GM12801 (cell line): ENCODE measurements around the gene TAS2R16.

Source experiments
- CTCF ChIP-seq: IDR thresholded peaks from one replicate; pipeline ENCODE4 v1.5.1; 2011; ENCODE audit warnings: control low read depth; ENCODE audit not compliant: insufficient read length; ENCODE audit errors: extremely low read depth

TAS2R16 gene

DNA sequence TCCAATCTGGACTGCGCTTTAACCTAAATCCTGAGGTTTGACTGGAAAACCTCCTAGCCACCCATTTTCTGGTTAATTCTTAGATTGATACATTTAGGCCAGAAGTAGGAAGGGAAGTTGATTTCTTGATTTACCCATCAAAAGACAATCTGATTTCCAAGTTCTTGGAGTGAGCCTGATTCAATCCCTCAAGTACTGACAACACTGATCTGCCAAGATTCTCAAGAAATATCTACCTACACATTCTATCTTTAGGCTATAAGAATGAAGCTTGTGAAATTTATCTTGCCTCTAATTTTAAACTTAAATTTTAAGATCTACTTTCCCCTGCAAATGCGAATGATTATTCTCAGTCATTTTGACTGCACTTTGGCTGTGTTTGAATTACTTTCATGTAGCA is 5.9 kb downstream of the TAS2R16 start:
- no peak for TF ChIP-seq CTCF

DNA sequence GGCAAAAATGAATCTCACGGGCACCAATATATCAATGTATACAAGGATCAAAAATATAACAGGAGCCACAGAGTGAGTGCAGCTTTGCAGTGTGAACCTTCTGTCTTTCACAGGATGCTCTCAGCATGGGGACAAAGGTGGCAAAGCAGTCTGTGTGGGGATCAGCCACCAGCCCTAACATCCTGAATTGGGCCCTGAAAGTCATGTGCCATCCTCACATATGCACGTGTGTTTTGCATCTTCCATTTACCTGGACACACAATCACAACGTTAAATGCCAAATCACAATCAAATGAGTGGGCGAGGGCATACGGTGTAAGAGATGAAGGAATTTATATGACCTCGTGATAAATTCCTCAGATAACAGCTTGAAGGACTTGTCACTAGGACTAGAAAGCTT is 6.5 kb downstream of the TAS2R16 start:
- TF ChIP-seq CTCF: no peak

- TF ChIP-seq CTCF: no peak
These were observed 7.2 kb downstream of the TAS2R16 start for GRCh38 chr7:122988333-122988732.

- no peak for TF ChIP-seq CTCF
These were observed 8.0 kb downstream of the TAS2R16 start for GRCh38 chr7:122987463-122987862.

DNA sequence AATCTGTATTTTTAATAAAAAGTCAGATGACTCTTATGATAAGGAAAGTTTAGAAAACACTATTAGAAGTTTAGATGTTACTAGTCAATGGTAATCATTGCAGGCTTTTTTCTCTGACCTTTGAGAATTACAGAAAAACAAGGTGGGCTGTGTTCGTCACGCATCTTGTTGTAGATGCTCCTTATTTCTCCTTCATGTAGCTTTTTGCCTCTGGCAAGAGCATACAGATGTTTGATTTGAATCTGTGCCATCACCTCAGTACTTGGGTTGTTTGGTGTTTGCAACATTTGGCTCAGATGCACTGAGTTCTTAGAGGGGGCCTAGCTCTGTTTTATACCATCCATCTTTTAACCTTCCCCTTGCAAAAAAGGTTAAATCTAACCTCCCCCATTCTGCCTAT is 11.5 kb downstream of the TAS2R16 start:
- TF ChIP-seq CTCF: no peak

- TF ChIP-seq CTCF: no peak
These were observed 12.2 kb downstream of the TAS2R16 start for GRCh38 chr7:122983261-122983660.

GRCh38 chr7:122975341-122975740 is 20.2 kb downstream of the TAS2R16 start:
- TF ChIP-seq CTCF: no peak

- no peak for TF ChIP-seq CTCF
These were observed 21.3 kb downstream of the TAS2R16 start for GRCh38 chr7:122974229-122974628.
